ENCODE results near the gene TMEM120A.

The TMEM120A gene

DNA sequence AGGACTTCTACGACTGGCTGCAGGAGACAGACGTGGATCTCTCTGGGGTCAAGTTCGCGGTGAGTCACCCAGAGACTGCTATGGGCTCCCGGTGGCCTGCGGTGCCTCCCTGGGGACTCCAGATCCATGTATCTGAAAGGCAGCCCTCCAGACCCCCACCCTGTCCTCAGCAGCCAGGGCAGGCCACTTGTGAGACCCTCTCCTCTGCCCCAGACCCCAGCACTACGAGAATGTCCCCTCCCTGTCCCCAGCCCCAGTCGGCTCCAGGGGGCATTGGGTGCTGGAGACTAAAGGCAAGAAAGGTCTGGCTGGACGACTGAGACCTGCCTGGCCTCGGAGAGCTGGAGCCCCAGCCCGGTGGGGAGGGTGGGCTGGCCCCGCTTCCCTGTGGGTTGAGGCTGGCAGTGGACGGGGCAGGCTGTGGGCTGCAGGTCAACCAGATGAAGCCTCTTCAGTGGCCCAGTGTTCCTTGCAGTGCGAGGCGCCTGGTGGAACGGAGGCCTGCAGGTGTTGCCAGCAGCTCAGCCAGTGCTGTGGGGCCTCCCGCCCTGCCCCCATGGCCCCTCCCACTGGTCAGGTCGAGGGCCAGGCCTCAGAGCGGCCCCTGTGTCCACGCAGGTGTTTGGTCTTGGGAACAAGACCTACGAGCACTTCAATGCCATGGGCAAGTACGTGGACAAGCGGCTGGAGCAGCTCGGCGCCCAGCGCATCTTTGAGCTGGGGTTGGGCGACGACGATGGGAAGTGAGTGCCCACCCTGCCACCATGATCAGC lies 13.8 kb downstream of the TMEM120A start:
- no peak for DNase-seq

- no peak for DNase-seq
These were observed 14.5 kb downstream of the TMEM120A start for GRCh38 chr7:75979759-75980429.

GRCh38 chr7:75977743-75978142 lies 16.7 kb downstream of the TMEM120A start:
- DNase-seq, result no peak

- DNase-seq, result no peak
These were observed 22.2 kb downstream of the TMEM120A start for GRCh38 chr7:75971961-75972763.

DNA sequence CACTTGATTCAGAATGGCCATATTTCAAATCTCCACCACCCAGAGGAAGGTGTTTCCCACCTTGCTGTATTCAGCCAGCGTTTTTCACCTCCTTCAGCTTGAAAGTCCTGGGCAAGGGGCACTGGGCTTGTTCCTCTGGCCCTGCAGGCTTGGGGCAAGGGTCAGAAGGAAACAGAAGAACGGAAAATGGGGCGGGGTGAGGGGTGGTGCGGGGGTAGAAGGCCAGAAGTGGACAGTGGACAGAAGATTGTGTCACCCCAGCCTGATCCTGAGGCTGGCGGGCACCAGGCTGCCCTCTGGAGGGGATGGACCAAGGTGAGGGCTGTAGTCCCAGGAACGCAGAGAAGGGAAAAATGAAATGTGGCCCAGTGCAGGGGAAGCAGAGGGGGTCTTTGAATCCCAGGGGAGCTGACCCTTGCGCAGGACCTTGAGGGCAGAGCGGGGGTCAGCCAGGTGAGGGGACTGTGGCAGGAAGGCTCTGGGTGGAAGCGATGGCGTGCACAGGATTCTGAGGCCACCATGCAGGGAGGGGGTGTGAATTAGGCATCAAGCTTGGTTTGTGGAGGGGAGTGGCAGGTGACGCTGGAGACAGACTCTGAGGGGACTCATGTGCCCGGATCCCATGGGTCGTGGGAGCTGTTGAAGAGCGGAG lies 23.0 kb downstream of the TMEM120A start:
- DNase-seq, result no peak

DNA sequence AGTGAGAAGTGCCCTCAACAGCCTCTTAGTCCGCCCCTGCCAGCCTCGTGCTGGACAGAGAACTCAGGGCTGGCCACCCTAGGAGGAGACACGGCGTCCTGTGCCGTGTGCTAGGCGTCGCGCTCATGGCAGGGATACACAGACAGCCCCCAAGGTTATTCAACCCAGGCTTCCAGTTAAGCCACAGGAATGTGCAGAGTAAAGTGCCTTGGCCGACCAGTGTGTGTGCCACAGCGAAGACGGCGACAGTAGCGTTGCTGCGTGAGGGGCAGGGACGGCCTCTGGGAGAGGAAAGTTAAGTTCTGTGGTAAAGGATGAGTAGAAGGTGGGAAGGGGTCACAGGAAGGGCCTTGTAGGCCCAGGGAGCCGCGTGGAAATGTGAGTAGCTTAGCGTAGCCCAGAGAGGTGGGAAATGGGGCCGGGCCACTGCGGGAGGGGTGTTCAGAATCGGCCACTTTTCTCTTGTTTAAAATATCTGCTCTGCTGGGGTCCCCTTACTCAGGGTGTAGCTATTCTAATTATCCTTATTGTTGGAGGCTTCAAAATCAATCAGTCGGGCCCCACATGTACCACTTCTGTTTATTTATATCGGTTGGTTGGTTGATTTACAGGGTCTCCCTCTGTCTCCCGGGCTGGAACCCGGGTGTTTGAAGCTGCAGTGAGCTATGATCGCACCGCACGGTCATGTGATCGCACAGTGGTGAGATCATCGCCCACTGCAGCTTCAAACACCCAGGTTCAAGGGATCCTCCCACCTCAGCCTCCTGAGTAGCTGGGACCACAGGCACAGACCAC lies 24.5 kb downstream of the TMEM120A start:
- no peak for DNase-seq

- DNase-seq, result no peak
These were observed 25.2 kb downstream of the TMEM120A start for GRCh38 chr7:75969182-75969581.

DNA sequence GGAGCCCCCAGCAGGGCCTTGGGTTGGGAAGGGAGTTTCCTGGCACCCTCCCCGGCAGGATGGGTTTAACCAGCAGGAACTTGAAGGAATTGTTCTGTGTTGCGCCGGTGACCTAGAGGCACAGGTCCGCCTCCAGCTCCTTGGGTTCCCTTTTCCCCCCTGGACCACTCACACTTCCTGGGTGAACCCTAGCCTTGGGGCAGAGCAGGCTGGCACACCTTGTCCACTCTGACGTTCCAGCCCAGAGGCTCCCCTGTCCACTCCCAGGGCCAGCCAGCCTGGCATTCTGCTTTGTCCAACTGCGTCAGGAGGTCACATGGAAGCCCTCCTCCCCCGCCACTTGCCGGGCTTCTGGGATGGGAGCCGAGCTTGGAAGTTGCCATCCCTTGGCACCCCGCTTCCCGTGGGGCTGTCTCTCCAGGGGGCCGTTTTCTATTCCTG lies 25.8 kb downstream of the TMEM120A start:
- no peak for DNase-seq

- no peak for DNase-seq
These were observed 26.4 kb downstream of the TMEM120A start for GRCh38 chr7:75968012-75968411.

DNA sequence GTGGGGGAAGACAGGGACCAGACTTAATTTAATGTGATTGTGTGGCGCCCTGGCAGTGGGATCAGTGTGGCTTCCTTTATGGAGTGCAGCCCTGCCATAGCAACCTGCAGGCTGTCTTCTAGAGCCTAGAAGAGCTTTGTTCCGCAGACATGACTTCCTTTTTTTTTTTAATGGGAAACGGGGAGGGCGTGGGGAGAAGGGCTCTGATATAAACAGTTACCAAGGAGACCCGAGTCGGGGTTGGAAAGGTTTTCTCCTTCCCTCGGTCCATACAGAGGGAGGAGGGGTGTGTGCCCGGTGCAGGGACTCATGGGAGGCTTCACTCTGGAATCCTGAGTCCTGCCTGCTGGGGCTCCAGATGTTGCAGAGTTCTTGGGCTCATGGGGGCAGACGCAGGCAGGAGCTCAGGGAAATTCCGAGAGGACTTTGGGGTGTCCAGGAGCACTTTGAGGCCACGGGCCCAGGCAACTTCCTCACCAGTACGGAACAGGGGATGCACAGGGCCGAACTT lies 26.9 kb downstream of the TMEM120A start:
- peak; percentile 14 to 50 for DNase-seq

GRCh38 chr7:75967055-75967454 lies 27.3 kb downstream of the TMEM120A start:
- DNase-seq, result no peak

DNA sequence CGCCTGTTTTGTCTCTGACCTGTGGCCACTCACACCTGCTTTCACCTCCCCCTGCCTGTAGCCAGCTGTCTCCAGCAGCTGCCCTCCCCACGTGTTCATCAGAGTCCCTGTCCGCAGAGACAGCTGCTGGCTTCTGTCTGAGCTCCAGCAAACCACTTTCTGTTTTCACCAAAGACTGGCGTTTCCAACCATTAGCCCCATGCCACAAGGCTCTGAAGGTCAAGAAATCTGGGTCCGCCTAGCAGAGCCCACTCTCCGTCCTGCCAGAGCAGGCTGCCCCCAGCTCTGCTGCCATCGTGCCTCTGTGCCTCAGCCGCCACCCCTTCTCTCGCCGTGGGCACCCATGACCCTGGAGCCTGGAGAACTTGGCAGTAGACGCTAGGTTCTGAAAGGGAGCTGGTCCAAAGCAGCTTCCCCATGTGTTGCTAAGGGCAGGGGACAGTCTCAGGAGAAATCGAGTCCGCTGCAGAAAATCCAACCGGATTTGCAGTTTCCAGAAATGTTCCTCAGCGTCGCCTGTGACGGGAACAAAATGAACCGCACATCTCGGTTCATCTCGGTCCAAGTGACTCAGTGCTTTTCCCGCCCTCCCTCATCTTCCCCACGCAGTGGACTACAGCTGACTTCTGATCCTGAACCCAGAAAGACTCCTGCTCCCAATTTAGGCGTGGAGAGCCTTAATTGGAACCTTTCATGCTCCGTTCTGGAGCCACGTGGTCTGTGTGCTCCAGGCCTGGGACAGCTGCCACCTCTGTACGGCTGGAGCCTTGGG lies 28.0 kb downstream of the TMEM120A start:
- peak; percentile 57 to 88 for DNase-seq

DNA sequence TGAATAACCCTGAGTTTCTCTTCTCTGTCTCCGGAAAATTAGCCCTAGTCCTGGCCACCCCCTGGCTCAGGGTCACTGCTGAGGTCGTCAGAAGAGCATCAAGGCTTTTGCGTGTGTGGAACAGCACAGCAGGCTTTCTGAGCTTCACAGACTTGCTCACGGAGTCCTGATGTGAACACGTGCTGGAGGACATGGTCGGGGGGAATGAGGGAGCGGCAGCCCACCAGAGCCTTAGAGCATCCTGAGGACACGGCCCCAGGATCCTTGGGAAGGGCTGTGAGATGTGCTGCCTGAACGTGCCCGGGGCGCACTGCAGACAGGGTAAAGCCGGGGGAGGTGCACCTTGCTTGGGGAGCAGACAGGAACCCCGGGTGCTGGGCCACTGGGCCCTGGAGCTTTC lies 28.8 kb downstream of the TMEM120A start:
- DNase-seq, result no peak

GRCh38 chr7:75963381-75963995 lies 30.9 kb downstream of the TMEM120A start:
- no peak for DNase-seq

DNA sequence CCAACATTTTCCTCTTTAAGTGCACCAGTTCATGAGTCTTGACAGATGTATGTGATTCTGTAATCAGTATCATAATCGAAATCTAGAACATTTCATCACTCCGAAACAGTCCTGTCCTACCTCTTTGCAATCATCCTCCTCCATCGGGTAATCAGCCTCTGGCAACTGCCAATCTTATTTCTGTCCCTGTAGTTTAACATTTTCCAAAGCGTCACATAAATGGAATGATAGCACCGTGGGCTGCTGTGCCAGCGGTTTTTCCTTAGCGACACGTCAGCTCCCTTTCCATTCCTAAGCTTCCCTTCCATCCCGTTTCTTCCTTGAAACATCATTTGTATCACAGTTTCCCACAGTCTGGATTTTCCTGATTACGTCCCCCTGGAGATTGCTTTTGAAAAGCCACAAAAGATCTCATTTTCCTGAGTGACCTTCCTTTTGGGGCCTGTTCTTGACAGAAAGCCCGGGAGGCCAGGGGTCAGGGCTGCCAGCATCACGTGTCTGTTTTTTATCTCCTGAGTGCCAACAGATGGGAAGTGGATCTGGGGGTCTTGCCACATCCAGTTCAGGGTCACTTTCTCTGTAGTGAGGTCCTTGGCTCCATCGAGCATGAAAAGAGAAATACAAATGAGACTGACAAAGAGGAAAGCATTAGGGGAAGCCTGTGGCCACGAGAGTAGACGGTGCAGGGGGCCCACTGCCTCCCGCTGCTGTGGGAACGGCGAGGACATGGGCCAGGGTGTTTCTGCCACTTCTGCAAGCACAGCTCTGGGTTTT lies 31.6 kb downstream of the TMEM120A start:
- DNase-seq, result no peak

- no peak for DNase-seq
These were observed 33.2 kb downstream of the TMEM120A start for GRCh38 chr7:75961218-75961617.

GRCh38 chr7:75960372-75960771 lies 34.0 kb downstream of the TMEM120A start:
- no peak for DNase-seq

- no peak for DNase-seq
These were observed 35.4 kb downstream of the TMEM120A start for GRCh38 chr7:75958802-75959543.

Measured in NCI-H2081 (cell line).